Mucosa of descending colon (tissue), 3 donors: ENCODE data around the gene UXT. TPM values are rescaled to one million over a fixed set of nuclear protein-coding genes. Genes with fewer than 3 reads are reported as not detected.
A peak's percentile ranks its signal among the peaks of the same experiment; 100 is the strongest.

Experiments used
- ATAC-seq: fragments of 200-7000 bp; cut with Tn5 transposase; one replicate; pipeline ENCODE4 v1.9.1; 2020; ENCODE audit warnings: mild to moderate bottlenecking, moderate library complexity
- DNase-seq, 3 donors: peaks; one replicate each; pipeline ENCODE4 v3.0.0-alpha.2; 2020
- H3K36me3 ChIP-seq: fragments of 200-600 bp; one replicate; pipeline ENCODE4 v1.8.0; 2021; ENCODE audit warnings: low read depth, mild to moderate bottlenecking
- H3K4me1 ChIP-seq: fragments of 200-600 bp; one replicate; pipeline ENCODE4 v1.8.0; 2021; ENCODE audit warnings: low read depth, mild to moderate bottlenecking
- H3K4me3 ChIP-seq: fragments of 200-600 bp; one replicate; pipeline ENCODE4 v1.8.0; 2021; ENCODE audit warnings: mild to moderate bottlenecking
- H3K9me3 ChIP-seq: fragments of 200-600 bp; one replicate; pipeline ENCODE4 v1.8.0; 2021; ENCODE audit warnings: mild to moderate bottlenecking
- CTCF ChIP-seq: fragments of 200-600 bp; IDR thresholded peaks from one replicate; pipeline ENCODE4 v1.8.0; 2022; ENCODE audit warnings: antibody characterized with exemption, mild to moderate bottlenecking
- intact Hi-C, 2 donors: fragments of 100-400 bp; cut with DNase I in 1 of 2; cut with micrococcal nuclease in 1 of 2; formaldehyde crosslinking; loops; one replicate each; pipeline versions ENCODE4 v1.11.0 to v1.11.1; 2022; cut with DNase I, micrococcal nuclease
- total RNA-seq, 3 donors: library from RNA; stranded (reverse); fragmentation: NEBNext Ultra II Directional in 2 of 3; extraction: Animal tissue kit (Norgen Biotek cat#: 25700) in 2 of 3; gene quantifications; one replicate each; pipeline versions ENCODE4 v1.2.1 to v1.2.4, GENCODE V29; 2021 to 2023
- donor health status: DM: no; HTN: no; CAD: no; lungs with moderate emphysema.
- donor health status: DM: no; HTN: no; CAD: no.
- donor health status: DM: no; HTN: yes; CAD: no.

Gene UXT
- total RNA-seq, 3 donors from 2014 or later = 83.1 to 109 (median 96.7) TPM

DNA sequence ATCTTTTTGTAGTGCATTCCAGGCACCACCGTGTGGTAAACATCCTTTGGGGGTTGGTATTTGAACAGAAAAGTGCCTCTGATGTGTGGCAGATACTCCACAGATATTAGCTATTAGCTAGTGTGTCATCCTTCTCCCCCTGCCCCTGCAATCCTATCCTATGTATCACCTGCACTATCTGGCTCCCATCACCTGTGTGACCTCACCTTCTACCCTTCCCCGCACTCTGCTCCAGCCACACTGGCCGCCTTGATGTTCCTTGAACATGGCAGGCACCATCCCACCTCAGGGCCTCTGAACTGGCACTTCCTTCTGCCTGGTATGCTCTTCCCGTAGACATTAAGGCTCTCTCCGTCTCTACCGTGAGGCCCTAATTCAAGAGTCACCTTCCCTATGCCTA is 12.3 kb downstream of the UXT start:
- no peak for ATAC-seq
- no peak overlapping the region for H3K4me3 ChIP-seq
- TF ChIP-seq CTCF = no peak
- DNase-seq = no peak
- intact Hi-C loops = no loop called here
- no peaks in the 10 kb centered on the region for H3K36me3 ChIP-seq
- H3K4me1 ChIP-seq = no peaks in the 10 kb centered on the region
- H3K9me3 ChIP-seq = no peaks in the 10 kb centered on the region

GRCh38 chrX:47645530-47645929 is 13.4 kb downstream of the UXT start:
- intact Hi-C loops = no loop called here
- H3K4me3 ChIP-seq = no peak overlapping the region
- DNase-seq = no peak
- no peak for ATAC-seq
- no peaks in the 10 kb centered on the region for H3K4me1 ChIP-seq
- no peaks in the 10 kb centered on the region for H3K36me3 ChIP-seq
- H3K9me3 ChIP-seq = no peaks in the 10 kb centered on the region
- no peak for TF ChIP-seq CTCF

DNA sequence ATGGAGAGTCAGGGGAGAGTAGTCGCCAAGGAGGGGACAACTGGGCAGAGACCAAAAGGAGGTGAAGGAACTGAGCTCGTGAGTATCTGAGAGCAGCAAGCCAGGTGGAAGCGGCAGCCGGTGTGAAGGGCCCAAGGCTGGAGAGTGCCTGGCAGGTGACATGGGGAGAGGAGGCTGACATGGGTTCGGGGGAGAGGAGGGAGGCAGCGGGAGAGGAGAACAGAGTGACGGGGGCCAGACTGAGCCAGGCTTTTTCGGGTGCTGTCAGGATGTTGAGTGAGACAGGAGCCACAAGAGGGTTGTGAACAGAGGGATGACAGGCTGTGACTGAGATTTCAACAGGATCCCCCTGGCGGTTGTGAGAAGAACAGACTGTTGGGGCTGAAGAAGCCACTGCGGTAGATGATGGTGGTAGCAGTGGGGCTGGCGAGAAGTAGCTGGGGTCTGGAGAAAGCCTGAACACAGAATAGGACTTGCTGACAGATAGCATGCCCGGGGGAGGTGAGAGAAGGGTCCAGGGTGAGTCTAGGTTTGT is 14.4 kb downstream of the UXT start:
- ATAC-seq (peak; percentile 68), DNase-seq (no peak)
- intact Hi-C loops = no loop called here
- Histone ChIP-seq H3K9me3 (no peaks in the 10 kb centered on the region), H3K36me3 (no peaks in the 10 kb centered on the region), H3K4me1 (no peaks in the 10 kb centered on the region), H3K4me3 (no peak overlapping the region)
- TF ChIP-seq CTCF = no peak

DNA sequence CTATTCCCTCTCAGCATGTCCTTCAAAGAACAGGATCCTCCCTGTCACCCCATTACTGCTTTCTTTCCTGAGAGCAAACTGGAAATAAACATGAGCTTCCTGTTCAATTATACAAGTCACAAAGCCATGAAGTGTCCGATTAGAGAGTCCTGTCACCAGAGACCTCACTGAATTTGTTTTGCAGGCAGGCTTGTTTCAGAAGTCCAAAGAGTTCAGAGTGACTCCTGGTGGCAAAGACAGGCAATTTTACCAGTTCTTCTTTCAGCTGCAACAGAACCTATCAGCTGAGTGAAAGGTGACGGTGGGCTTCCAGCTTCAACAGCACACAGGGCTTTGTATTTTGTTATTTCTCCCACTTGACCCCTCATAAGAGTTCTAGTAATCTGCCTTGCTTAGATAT is 15.1 kb downstream of the UXT start:
- no peak overlapping the region for H3K4me3 ChIP-seq
- no peaks in the 10 kb centered on the region for H3K9me3 ChIP-seq
- intact Hi-C loops = no loop called here
- no peak for TF ChIP-seq CTCF
- DNase-seq (no peak), ATAC-seq (no peak)
- H3K4me1 ChIP-seq = no peaks in the 10 kb centered on the region
- H3K36me3 ChIP-seq = no peaks in the 10 kb centered on the region

DNA sequence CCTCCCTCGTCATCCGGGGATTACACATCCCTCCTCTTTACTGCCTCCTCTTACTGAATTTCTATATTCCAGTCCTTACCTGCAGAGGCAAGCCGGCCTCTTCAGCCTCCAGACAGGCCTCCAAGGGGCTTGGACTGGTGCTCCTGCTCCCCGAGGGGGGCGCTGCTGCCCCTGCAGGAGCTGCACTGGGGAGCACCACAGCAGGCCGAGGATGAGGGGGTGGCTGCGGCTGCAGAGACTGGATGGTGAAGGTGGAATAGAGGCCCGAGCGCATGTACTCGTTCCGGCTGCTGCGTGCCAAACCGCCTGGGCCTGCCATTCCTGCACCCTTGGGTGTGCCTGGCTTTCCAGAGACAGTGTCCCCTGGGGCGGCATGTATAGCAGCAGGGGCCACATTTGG is 20.2 kb downstream of the UXT start:
- intact Hi-C loops = no loop called here
- no peak for DNase-seq
- no peak overlapping the region for H3K4me3 ChIP-seq
- ATAC-seq = no peak
- H3K36me3 ChIP-seq = no peaks in the 10 kb centered on the region
- no peaks in the 10 kb centered on the region for H3K4me1 ChIP-seq
- no peak for TF ChIP-seq CTCF
- H3K9me3 ChIP-seq = no peaks in the 10 kb centered on the region
